SK-N-MC (cell line): ENCODE results near the gene TMEM37.

ENCODE experiments used
- DNase-seq: peaks from one replicate; pipeline ENCODE4 v3.0.0-alpha.2; 2011; ENCODE audit warnings: low read depth, low spot score
- H3K27ac ChIP-seq: fragments of 200-600 bp; sonication (generic); 2 replicates; pipeline ENCODE4 v1.5.1; 2016; ENCODE audit warnings: mixed run types
- H3K36me3 ChIP-seq: fragments of 200-600 bp; sonication (generic); 2 replicates; pipeline ENCODE4 v1.6.1; 2017; ENCODE audit warnings: antibody characterized with exemption, low read length, mixed read lengths; ENCODE audit not compliant: insufficient read depth
- H3K4me3 ChIP-seq: fragments of 200-600 bp; sonication (generic); 2 replicates; pipeline ENCODE4 v1.5.1; 2016
- H3K9ac ChIP-seq: fragments of 200-600 bp; sonication (generic); 2 replicates; pipeline ENCODE4 v1.8.0; 2017; ENCODE audit warnings: mixed run types, mixed read lengths; ENCODE audit not compliant: insufficient read length
- H3K9me3 ChIP-seq: fragments of 200-600 bp; sonication (generic); 2 replicates; pipeline ENCODE4 v1.6.1; 2017; ENCODE audit warnings: low read depth, mild to moderate bottlenecking, antibody characterized with exemption, low read length, moderate library complexity, mixed read lengths
- EZH2 ChIP-seq: fragments of 200-600 bp; sonication (generic); IDR thresholded peaks from one replicate; pipeline ENCODE4 v1.6.1; 2017; ENCODE audit warnings: antibody characterized with exemption
- FOXP2 ChIP-seq: optimal IDR thresholded peaks from 2 replicates; pipeline ENCODE3; 2011; ENCODE audit warnings: mild to moderate bottlenecking, moderate library complexity; ENCODE audit not compliant: insufficient read depth; ENCODE audit errors: extremely low read length, control extremely low read depth
- POLR2AphosphoS5 ChIP-seq: IDR thresholded peaks from 2 replicates; pipeline ENCODE4 v1.6.1; 2012; ENCODE audit warnings: mild to moderate bottlenecking, low read depth, low read length, borderline replicate concordance

TMEM37 gene

GRCh38 chr2:119435953-119436297, 4.3 kb downstream of the TMEM37 start:
- no peaks in the 10 kb centered on the region for H3K9me3 ChIP-seq
- no peak for DNase-seq
- no peak overlapping the region for H3K27ac ChIP-seq
- no peak overlapping the region for H3K4me3 ChIP-seq
- TF ChIP-seq FOXP2 (no peak), EZH2 (no peak), POLR2AphosphoS5 (no peak)
- H3K36me3 ChIP-seq, result no peaks in the 10 kb centered on the region
- H3K9ac ChIP-seq, result no peak overlapping the region

- no peaks in the 10 kb centered on the region for H3K9me3 ChIP-seq
- no peaks in the 10 kb centered on the region for H3K36me3 ChIP-seq
- H3K27ac ChIP-seq, result no peak overlapping the region
- no peak for TF ChIP-seq FOXP2
- no peak for TF ChIP-seq POLR2AphosphoS5
- no peak for TF ChIP-seq EZH2
- DNase-seq, result no peak
- no peak overlapping the region for H3K9ac ChIP-seq
- H3K4me3 ChIP-seq, result no peak overlapping the region
Observed at GRCh38 chr2:119436993-119437772, 5.5 kb downstream of the TMEM37 start.

GRCh38 chr2:119438128-119438656, 6.5 kb downstream of the TMEM37 start:
- Histone ChIP-seq H3K9me3 (no peaks in the 10 kb centered on the region), H3K27ac (no peak overlapping the region), H3K4me3 (no peak overlapping the region), H3K9ac (no peak overlapping the region), H3K36me3 (no peaks in the 10 kb centered on the region)
- no peak for TF ChIP-seq EZH2
- TF ChIP-seq POLR2AphosphoS5, result no peak
- DNase-seq, result no peak

GRCh38 chr2:119438726-119439284, 7.2 kb downstream of the TMEM37 start:
- DNase-seq, result no peak
- no peak overlapping the region for H3K4me3 ChIP-seq
- no peaks in the 10 kb centered on the region for H3K36me3 ChIP-seq
- no peak overlapping the region for H3K27ac ChIP-seq
- H3K9ac ChIP-seq, result no peak overlapping the region
- TF ChIP-seq FOXP2 (no peak), EZH2 (no peak), POLR2AphosphoS5 (no peak)
- no peaks in the 10 kb centered on the region for H3K9me3 ChIP-seq

GRCh38 chr2:119439574-119440500, 8.2 kb downstream of the TMEM37 start:
- DNase-seq, result no peak
- TF ChIP-seq EZH2, result no peak
- Histone ChIP-seq H3K36me3 (no peaks in the 10 kb centered on the region), H3K27ac (no peak overlapping the region), H3K9me3 (no peaks in the 10 kb centered on the region), H3K4me3 (no peak overlapping the region), H3K9ac (no peak overlapping the region)

GRCh38 chr2:119440501-119440870, 8.8 kb downstream of the TMEM37 start:
- no peak for DNase-seq
- TF ChIP-seq EZH2 (no peak), FOXP2 (no peak), POLR2AphosphoS5 (no peak)
- no peak overlapping the region for H3K4me3 ChIP-seq
- no peak overlapping the region for H3K9ac ChIP-seq
- no peaks in the 10 kb centered on the region for H3K36me3 ChIP-seq
- no peaks in the 10 kb centered on the region for H3K9me3 ChIP-seq
- H3K27ac ChIP-seq, result no peak overlapping the region

- TF ChIP-seq EZH2 (no peak), FOXP2 (no peak), POLR2AphosphoS5 (no peak)
Observed at GRCh38 chr2:119440873-119441272, 9.2 kb downstream of the TMEM37 start.

More at GRCh38 chr2:119440873-119441272, 9.2 kb downstream of the TMEM37 start:
- no peak overlapping the region for H3K4me3 ChIP-seq
- H3K36me3 ChIP-seq, result no peaks in the 10 kb centered on the region
- DNase-seq, result no peak
- no peaks in the 10 kb centered on the region for H3K9me3 ChIP-seq
- no peak overlapping the region for H3K27ac ChIP-seq
- H3K9ac ChIP-seq, result no peak overlapping the region
